ENCODE data around the gene ZC3HAV1.
A peak's percentile ranks its signal among the peaks of the same experiment; 100 is the strongest.
"Not testable (repeated sequence)": the region's sequence is repeated elsewhere in the genome, so short reads cannot be mapped to it uniquely, and the experiment has no call there.

ZC3HAV1 gene

DNA sequence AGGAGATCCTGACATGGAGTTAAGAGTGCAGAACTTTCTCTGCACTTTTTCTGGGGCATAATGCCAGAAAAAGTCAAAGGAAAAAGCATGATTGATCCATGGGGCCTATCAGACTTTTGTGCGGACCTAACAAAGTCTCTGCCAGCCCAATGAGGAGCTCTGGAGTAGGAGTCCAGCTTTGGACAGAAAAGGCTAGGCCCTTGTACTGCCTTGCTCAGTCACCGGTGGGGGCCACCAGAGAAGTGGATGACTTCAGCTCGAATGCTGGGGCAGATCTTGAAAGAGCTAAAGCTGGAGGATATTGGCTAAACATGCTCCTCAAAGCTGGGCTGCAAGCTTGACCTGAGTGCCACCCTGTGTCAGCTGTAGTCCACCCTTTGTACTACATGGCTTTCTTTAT, 2.8 kb upstream of the ZC3HAV1 start:
- DNase-seq: no peak

DNA sequence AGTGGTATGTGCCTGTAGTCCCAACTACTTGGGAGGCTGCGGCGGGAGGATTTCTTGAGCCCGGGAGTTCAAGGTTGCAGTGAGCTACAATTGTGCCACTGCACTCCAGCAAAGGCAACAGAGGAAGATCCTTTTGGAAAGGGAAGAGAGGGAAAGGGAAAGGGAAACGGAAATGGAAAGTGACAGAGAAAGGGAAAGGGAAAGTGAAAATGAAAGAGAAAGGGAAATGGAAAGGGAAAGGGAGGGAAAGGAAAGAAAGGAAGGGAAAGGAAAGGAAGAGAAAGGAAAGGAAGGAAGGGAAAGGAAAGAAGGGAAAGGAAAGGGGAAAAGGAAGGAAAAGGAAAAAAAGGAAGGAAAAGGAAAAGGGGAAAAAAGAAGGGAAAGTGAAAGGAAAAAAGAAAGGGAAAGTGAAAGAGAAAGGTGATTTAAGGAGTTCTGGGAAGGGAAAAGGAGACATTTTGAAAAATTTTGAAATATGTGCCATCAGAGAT, 2.3 kb upstream of the ZC3HAV1 start:
- no peak for DNase-seq

DNA sequence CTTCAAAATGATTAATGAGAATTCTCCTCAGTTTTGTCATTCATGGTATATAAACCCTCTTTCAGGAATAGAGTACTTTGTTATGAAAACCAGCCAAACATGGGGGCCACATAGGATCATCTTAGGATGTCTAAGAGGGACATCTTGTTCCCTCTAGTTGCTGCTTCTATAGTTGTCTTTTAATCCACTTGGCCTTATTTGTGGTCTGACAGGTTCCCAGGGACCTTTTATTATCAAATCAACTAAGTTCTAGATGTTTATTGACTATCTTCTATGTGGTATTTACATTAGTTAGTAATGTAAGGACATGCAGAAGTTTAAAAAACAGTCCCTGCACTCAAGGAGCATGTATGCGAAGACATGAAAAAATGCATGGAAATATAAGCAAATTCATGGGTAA, 1.6 kb upstream of the ZC3HAV1 start:
- DNase-seq: no peak

DNA sequence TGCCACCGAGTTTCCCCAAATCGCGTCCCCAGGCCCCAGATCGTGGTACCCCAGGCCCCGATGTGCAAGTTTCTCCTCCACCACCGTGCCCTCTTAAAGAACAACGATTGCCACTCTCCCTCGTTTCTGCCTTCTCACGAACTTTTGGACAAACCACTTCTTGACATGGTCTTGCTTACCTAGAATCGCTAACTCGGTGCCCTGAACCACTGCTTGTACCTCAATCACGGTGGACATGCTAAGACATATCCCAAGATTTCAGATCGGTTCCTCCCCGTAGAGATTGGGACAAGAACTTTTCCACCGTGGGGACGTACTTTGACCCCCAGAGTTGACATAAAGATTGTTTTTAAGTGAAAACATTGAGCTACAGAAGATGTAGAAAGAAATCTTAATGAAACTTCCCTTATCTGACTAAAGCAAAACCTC, 477 bp upstream of the ZC3HAV1 start:
- no peak for DNase-seq

DNA sequence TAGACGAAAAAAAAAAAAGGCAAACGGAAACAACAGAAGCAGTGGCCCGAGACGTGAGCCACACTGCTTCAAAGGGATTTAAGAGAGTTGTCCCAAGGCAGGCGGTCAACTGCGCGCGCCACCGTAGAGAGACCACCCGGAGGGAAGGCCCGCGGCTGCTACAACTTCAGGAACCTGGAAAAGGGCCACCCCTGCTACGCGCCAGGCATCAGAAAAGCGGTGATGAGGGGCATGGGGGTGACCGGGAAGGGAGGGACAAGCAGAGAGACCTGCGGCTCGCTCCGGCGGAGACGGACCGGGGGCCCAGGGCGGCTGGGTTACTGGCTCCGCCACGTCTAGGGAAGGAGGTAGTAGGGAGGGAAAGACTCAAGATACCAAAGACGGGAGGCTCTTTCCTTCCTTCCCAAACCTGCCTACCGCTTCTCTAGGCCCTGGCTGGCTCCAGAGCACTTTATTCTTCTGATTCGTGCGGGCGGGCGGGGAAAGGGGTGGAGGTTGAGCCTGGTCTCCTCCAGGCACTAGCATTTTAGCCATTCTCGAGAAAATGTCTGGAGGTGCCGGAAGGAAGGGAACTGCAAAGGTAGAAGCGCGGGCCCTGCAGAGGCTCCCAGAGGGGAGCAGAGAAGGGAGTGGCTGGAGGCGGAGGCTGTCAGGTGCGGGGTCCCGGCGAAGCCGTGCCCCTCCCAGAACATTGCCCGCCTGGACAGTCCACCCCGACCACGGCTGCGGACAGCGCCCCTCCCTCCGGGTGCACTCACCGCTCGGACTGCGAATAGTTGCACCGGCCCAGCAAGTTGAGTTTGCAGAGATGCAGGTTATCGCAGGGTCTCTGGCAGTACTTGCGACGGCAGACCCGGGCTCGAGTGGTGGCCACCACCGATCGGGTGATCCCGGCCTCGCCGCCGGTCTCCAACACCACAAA, 993 bp downstream of the ZC3HAV1 start:
- DNase-seq: no peak

DNA sequence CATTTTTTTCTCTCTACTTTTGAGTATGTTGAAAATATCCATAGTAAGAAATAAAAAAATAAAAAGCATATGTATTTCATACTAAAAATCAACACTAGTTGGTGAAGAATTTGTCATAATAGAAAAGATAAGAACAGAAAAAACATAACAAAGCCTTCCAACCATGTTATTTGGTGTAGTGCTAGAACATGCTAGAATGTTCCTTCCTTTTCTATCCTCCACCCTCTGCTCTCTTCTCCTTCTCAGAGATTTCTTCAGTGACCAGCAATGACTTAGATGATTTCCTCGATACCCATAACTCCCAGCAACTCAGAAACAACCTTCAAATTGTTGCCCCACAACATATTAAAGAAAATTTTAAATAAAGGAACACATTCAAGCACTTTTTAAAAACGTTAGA, 2.6 kb downstream of the ZC3HAV1 start:
- DNase-seq: no peak

DNA sequence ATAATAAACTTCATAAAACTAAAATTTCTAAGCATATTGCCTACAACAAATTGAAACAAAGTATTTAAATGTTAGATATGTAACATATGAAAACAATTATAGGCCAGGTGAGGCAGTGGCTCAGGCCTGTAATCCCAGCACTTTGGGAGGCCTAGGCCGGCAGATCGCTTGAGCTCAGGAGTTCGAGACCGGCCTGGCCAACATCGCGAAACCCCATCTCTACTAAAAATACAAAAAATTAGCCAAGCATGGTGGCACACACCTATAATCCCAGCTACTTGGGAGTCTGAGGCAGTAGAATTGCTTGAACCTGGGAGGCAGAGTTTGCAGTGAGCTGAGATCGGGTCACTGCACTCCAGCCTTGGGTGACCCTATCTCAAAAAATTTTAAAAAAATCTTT, 3.3 kb downstream of the ZC3HAV1 start:
- not testable (repeated sequence) for DNase-seq

DNA sequence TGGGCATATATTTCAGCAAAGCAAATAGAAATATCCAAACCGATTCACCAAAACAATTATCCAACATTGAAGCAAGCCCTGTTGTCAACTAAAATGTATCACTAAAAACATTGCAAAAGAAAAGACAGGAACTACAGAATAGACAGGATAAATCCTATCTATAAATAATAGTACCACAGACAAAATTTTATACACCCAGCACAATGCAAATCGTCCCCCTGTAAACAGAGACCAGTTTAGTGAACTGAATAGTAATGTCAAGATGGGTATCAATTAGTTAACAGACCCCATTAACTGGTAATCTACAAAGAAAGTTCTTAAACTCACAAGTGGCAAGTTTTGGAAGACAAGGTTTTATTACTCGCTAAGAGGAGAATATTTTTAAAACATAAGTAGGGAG, 4.0 kb downstream of the ZC3HAV1 start:
- DNase-seq: no peak

DNA sequence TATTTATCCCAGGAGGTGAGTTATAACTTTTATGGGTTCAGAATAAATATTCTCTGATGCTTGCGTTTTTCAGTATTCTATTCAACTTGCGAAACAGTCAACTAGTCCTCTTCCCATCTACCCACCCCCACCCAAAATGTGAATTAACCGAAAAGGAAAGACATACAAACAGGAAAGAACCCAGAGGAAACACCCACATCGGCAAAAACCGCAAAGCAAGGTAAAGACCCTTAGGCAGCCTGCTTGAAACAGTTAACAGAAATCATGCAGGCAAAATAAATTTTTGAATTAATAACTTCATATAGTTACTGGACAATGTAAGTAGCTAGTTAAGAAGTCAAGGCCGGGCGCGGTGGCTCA, 5.4 kb downstream of the ZC3HAV1 start:
- DNase-seq: peak; percentile 54

DNA sequence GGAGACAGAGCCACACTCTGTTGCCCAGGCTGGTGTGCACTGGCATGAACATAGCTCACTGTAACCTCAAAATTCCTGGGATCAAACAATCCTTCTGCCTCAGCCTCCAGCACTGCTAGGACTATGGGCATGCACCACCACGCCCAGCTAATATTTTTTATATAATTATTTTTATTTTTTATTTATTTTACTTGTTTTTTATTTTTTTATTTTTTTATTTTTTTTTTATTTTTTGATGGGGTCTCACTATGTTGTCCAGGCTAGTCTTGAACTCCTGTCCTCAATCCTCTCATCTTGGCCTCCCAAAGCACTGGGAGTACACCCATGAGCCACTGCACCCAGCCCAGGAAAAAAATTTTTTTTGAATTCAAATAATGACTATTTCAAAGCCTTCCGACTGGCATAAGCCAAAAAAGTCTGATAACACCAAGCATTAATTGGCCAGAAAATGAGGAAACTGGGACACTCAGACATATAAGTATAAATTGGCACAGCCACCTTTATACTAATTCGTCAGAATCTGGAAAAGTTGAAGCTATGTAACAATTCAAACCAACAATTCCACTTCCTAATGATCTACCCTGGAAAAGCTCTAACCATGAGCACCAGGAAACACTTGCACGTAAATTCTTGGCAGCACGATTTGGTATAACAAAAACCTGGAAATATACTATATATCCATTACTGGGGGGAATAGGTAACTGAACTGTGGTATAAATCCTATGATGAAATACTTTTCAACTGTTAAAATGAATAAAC, 6.3 kb downstream of the ZC3HAV1 start:
- DNase-seq: no peak

DNA sequence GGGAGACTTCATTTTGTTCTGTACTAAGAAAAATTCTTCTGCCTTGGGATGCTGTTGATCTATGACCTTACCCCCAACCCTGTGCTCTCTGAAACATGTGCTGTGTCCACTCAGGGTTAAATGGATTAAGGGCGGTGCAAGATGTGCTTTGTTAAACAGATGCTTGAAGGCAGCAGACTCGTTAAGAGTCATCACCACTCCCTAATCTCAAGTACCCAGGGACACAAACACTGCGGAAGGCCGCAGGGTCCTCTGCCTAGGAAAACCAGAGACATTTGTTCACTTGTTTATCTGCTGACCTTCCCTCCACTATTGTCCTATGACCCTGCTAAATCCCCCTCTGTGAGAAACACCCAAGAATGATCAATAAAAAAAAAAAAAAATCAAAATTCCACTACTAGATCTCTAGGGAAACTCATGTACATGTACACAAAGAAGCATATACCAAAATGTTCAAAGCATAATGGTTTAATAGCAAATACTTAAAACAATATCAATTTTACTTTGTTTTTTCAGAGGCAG, 7.8 kb downstream of the ZC3HAV1 start:
- DNase-seq: not testable (repeated sequence)

DNA sequence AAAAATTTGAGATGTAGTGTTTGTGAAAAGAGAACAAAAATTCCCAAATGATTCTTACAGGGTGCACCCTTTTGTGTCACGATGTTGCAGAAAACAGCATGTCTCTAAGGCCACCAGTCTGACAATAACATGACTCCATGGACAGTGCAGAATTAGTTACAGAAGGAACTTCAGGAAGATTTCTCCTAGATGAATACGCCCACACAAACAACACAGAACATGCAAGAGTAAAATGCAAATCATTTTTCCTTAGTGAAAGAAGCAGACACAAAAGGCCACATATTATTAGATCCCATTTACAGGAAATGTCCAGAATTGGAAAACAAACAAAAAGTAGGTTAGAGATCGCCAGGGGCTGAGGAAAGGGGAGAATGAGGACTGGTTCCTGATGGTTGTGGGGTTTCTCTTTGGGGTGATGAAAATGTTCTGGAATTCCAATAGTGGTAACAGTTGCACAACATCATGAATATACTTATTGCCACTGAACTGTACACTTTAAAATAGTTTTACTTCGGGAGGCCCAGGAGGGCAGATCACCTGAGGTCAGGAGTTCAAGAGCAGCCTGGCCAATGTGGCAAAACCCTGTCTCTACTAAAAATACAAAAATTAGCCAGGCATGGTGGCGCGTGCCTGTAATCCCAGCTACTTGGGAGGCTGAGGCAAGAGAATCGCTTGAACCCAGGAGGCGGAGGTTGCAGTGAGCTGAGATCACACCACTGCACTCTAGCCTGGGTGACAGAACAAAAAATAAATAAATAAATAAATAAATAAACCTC, 10.2 kb downstream of the ZC3HAV1 start:
- no peak for DNase-seq

DNA sequence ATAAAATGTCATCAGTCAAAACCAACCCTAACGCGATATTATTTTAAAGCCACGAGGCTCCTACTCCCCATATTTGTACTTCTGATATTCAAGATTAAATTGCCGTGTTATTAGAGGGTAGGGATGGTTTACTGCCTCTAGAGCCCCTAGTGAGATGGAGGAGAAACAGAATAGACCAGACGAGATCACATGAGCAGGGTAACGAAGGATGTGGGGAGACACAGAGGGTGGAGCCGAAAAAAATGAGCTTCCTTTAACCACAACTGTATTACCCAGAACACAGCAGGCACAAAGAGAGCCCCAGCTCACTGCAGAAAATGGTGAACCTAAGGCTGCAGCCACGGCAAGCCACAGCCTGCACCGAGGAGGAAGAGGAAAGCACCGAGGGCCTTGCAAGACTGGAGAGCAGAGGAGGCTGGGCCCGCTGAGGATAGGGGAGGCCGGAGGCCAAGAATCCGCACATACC, 14.3 kb downstream of the ZC3HAV1 start:
- peak; percentile 96 for DNase-seq

DNA sequence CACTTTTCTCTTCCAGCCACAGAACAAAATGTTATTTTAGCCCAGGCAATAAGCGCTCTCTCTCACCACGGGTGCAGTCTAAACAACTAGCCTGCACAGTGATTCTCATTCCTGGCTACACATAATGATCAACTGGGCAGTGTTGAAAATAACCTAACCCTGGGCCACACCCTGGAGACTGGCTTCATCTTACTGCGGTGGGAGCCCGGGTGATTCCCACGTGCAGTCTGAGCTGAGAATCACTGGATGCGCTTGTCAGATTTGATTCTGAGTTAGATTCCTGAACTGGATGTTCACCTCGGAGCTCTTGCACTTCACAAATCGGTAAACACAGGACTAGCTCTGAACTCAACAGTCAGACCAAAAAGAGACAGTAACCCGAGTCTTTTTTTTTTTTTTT, 14.9 kb downstream of the ZC3HAV1 start:
- DNase-seq: no peak

DNA sequence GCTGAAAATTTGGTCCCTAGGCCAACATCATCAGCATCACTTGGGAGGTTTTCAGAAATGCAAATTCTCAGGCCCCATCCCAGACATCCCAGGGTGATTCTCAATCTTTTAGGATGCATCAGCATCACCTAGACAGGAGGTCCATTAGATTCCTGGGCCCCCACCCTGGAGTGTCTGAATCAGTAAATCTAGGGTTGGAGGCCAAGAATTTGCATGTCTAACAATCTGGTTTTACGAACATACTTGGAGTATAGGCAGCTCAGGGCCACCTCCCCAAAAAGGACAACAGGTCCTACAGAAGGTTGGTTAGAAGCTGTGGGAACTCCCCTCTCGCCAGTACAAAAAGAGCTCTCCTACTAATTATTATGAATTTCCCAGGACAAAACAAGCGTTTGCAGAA, 15.5 kb downstream of the ZC3HAV1 start:
- DNase-seq: no peak

DNA sequence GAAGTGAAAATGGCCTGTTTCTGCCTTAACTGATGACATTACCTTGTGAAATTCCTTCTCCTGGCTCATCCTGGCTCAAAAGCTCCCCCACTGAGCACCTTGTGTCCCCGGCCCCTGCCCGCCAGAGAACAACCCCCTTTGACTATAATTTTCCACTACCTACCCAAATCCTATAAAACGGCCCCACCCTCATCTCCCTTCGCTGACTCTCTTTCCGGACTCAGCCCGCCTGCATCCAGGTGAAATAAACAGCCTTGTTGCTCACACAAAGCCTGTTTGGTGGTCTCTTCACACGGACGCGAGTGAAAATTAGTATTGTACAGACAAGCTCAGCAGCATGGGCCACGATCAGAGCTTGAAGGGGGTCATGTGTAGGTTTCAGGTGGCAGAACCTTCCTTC, 16.0 kb downstream of the ZC3HAV1 start:
- not testable (repeated sequence) for DNase-seq

DNA sequence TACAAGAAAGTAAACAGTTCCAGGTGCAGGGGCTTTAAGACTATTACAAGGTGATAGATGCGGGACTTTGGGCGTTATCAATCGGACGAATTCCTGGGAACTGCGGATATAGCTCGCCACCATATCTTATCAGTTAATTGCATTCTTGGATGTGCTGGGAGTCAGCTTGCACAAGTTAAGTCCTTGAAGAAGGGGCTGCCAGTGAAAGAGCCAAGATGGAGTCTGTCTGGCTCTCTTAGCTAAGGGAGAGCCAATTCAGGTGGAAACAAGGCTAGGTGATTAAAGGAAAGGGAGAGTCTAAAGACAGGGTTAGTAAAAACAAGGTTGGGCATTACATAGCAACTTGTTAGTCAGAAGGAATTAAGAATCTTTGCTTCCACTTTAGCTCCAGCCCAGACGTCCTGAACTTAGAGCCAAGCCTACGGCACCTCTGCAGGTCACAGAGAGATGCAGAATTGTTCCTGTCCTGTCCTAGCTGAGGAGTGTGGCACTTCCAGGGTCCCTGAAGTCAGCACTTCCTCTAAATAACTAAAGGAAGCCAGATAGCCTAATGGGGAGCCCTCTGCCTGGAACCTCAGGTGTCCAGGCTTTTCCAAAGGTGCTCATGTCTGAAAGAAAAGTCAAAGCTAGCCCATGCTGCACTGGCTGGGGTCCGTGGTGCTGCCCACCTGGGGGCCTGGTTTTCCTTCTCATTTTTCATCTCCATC, 17.3 kb downstream of the ZC3HAV1 start:
- no peak for DNase-seq

DNA sequence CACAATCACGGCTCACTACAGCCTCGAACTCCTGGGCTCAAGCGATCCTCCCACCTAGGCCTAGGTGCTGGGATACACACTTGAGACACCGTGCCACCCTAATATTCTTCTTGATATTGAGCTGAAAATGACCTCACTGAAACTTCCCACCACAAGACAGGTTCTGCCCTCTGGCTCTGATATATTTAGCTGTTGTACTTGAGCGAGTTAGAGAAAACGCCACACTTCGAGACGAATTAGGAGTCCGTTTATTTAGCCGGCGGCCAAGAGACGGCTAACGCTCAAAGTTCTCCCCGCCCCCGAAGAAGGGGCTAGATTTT, 17.9 kb downstream of the ZC3HAV1 start:
- no peak for DNase-seq

DNA sequence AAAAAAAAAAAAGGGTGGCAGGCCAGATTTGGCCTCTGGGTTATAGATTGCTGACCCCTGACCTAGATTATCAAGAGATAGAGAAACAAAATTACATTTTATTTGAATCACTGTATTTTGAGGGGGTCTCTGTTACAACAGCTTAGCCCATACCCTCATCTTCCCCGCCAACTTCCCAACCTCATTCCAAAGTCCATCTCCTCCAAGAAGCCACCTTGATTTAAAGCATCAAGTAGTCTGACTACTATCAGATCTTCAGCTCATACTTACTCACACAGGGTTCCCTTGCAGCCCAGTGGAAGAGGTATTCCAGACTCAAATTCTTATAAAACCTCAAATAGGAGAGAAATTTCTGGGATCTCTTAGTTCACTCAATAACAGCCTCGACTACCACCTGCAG, 20.4 kb downstream of the ZC3HAV1 start:
- no peak for DNase-seq

DNA sequence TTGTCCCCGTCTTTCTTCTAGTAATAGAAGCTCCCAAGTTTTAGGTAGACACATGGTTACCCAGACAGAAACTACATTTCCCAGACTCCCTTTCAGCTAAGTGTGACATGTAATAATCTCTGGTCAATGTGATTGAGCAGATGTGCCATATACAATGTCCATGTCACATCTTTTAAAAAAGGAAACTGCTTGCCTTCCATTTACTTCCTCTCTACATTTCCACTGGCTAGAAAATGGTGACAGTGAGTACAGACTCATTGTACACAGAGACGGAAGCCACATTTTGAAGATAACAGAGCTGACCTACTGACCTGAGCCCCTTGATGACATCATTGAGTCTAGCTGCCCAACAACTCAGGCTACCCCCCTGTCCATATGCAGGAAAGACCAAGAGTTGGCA, 21.3 kb downstream of the ZC3HAV1 start:
- no peak for DNase-seq

DNA sequence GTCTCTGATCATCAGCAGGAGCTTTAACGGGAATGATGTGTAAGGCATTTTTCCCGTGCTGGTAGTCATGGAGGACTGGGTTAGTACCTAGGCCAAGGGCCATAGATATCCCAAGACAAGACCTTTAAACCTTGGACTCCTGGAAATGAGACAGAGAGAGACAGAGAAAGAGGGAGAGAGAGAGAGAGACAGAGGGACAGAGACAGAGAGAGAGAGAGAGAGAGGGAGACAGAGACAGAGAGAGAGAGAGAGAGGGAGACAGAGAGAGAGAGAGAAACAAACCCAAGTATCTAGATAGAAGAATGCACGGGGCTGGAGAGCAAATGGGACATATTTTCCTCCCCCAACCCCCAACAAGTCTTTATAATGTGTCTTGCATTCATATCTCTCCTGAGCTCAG, 22.3 kb downstream of the ZC3HAV1 start:
- DNase-seq: no peak

DNA sequence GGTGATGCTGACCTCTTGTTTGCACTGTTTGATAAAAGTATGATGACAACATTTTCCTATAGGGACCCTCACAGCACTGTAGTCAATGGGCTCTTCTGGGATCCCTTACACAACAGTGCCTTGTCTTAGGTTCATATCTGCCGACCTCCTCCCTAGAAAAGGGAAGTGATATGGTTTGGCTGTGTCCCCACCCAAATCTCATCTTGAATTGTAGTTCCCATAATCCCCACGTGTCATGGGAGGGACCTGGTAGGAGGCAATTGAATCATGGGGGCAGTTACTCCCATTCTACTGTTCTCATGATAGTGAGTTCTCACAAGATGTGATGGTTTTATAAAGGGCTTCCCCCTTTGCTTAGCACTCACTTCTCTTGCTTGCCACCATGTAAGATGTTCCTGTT, 23.1 kb downstream of the ZC3HAV1 start:
- no peak for DNase-seq
